Activated CD4-positive, alpha-beta T cell treated with anti-CD3 and anti-CD28 coated beads, Interleukin-10, Interleukin-2, amounts not matched to agents 100 ng/mL and 50 ng/mL, durations not matched to agents 16 hours and 8 hours (primary cell): ENCODE measurements around the gene ARRB1.
A peak's percentile ranks its signal among the peaks of the same experiment; 100 is the strongest.
"Not testable (repeated sequence)": the region's sequence is repeated elsewhere in the genome, so short reads cannot be mapped to it uniquely, and the experiment has no call there.

Source experiments
- DNase-seq: peaks from one replicate; pipeline ENCODE4 v3.0.0-alpha.2; 2020

ARRB1 gene

DNA sequence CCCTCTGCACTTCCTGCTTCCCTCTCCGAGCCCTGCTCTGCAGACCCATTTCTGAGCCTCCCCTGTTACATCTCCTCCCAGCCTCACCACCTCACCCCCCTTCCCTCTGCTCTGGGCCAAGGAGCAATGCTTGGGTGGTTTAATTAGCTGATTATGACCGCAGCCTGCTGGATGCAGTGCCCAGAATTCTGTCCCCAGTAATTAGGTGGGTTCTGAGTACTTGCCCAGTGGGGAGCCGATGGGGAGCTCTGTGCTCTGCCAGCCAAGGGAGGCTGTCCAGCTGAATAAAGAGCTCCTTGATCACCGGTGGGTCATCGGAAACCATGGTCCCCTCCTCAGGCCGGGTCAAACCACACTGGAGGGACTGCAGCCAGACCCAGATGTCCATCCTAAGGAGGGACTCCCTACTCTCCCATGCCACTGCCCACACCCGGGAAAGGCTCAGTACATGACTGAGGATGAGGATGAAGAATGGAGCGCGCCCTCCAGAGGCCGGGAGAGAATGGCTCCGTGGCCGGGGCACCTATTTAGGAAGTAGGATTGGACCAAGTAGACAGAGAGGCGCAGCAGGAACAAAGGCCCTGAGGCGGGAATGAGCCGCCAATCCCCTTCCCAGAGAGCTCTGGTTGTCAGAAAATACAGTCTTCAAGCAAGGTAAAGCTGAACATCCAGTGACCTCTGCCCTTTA lies 9.1 kb downstream of the ARRB1 start:
- DNase-seq = no peak

DNA sequence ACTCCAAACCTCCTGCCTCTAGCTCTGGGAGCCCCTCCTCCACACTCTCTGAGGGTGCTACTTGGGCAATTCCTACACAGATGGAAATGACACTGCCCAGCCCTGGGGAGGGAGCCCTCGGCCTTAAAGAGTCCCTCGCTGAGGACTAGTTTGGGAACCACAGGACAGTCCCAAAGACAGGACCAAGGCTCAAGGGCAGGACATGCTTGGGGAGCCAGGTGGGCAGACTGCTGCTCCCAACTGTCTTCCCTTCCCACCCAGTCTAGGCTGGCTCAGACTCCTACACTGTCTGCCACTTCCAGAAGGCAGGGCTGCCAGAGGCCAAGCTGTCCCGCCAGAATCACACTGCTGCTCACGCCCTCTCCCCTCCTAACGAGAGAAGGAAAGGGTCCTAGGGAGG lies 9.8 kb downstream of the ARRB1 start:
- DNase-seq = no peak

DNA sequence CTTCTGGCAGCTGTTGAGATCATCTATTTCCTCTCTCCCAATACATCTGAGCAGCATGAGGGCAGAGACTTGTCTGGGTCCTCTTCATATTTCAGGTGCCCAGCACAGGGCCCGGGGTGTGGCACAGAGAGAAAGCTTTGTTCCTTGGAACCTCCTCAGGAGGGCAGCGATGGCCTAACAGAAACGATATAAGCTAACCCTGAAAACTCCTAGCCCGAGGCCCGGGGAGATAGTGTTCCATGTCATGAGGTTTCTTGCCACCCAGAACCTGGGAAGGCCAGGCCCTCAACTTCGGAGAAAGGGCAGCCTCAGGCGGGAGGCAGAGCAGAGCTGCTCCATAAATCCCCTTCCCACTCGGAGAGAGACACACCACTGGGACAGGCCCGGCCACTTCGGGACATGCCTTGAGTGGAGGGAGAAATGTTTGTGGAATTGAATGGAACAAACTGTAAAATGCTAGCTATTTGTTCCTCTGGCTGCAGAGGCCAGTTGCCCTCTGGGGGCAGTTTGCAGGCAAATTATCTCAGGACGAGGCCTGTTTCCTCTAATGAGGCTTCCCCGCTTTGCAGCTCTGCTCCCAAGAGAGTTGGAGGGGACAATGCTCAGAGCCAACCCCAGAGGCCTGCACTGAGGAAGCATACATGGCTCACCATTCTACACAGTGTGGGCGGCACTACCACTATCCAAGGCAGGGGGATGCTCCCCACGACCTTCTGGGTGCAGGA lies 11.6 kb downstream of the ARRB1 start:
- DNase-seq = no peak

DNA sequence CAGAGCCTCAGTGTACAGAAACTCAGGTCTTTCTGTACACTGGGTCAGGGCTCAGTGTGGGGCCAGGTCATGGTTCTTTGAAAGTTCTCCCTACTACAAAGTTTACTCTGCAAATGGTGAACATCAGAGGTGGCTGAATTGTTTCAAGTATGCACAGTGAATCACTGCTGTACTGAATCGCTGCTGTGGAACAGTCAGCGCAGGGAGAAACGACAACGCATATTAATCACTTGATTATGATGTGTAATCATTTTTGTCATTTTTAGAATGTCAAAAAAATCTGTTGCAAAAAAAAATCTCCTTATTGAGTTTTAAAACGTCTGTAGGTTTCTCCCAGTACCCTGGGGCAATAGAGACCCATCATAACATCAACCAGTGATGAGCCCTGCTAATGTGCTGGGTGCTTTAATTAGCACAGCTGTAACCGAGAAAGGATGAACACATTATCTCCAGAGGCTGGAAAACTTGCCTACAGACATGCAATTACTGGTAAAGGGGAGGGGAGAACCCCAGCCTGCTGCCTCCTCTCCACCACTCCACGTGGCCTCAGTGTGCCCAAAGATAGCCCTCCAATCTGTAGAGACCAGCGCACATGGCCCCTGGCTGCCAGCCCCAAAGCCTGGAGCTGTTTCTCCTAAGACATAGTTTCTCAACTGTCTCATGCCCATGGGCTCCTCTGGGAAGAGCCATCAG lies 12.8 kb downstream of the ARRB1 start:
- no peak for DNase-seq

DNA sequence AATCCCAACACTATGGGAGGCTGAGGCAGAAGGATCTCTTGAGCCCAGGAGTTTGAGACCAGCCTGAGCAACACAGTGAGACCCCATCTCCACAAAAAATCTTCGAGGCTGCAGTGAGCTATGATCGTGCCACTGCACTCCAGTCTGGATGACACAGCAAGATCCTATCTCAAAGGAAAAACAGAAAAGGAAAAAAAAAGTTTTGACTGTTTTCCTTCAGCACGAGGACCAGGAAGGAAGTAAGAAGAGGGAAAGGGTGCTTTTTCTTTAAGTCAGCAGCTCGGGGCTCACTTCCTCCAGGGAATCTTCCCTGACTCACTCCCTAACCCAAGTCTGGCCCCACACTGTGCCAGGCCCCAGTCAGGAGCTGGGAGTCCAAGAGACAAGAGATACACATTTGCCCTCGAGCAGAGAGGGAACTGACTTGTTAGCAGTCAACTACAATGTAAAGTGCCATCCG lies 14.2 kb downstream of the ARRB1 start:
- no peak for DNase-seq

DNA sequence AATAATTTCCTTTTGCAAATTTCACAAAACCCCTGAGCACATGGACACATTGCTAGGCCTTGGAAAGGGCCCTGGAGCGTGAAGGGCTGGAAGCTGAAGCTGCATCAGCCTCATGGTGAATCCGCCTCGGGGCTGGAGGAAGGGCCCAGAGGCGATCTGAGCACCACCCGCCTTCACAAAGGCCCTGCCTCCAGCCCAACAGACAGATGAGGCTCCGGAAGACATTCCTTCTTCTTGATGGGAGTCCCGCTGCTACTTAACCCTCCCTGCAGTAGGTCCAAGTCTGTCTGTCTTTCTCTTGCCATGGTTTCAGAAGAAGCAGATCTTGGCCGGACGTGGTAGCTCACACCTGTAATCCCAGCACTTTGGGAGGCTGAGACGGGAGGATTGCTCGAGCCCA lies 16.5 kb downstream of the ARRB1 start:
- no peak for DNase-seq

DNA sequence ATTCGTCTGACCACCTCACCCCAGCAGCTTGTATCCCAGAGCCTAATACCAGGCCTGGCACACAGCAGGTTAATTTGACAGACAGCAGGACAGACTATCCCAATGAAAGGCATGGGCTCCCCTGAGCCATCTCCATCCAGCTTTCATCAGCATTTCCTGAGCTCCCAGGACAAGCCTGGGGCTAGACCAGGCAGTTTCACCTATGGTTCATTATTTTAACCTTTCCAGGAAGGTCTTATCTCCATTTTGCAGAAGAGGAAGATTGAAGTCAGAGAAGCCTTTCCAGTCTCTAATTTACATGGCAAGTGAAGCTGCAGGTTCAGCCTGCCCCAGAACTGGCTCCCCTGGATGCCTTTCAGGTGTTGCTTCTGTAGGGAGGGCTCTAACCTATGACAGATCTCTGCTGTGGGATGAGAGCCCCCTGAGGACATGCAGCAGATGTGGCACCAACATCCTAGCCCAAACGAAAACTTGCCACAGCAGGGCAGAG lies 17.0 kb downstream of the ARRB1 start:
- DNase-seq = no peak

DNA sequence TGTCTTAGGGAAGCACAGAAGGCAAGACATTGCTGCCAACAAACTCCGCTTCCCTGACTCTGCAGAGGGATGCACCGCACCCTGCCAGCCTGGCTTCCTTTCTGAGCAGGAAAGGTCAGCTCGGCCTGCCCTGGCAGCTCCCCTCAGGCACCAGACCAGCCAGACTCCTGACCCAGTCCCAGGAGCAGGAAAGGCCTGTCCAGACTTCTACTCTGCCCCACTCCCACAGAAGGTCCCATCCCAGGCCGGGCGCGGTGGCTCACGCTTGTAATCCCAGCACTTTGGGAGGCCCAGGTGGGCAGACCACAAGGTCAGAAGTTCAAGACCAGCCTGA lies 17.7 kb downstream of the ARRB1 start:
- no peak for DNase-seq

DNA sequence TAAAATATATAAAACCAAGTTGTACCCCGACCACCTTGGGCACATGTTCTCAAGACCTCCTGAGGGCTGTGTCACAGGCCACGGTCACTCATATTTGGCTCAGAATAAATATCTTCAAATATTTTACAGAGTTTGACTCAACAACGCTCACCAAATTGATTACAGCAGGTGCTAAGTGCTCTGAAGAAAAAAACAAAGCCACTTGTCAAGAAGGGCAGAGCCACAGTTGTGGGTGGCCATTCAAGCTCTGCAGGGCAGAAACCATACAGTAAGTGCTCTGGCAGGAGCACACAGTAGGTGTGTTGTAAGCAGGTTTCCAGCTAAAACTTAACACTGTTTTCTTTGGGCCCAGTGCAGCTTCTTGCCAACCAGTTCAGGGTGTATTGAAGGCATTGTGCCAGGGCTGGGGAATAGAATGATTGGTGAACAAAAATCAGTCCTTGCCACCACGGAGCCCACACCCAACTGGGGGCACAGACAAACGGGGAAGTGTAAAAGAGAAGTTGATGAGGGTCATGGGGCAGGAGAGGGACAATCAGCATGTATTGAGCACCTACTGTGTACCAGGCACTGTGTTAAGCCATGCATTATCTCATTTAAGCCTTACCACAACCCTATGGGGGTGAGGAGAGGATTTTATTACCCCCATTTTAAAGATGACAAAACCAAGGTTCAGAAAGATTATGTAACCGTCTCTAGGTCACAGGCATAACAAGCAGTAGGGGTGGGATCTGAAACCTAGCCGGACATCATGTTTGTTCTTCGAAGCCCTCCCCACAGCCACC lies 18.2 kb downstream of the ARRB1 start:
- DNase-seq = no peak

DNA sequence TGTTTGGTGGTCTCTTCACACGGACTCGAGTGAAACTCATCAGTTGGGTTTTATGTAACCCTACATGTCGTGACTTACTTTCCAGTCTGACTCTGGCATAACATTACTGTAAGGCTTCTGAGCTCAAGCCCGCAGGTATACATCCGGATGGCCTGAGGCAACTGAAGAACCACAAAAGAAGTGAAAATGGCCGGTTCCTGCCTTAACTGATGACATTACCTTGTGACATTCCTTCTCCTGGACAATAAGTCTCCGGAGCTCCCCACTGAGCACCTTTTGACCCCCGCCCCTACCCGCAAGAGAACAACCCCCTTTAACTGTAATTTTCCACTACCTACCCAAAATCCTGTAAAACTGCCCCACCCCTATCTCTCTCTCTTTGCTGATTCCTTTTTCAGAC lies 19.7 kb downstream of the ARRB1 start:
- DNase-seq = not testable (repeated sequence)

DNA sequence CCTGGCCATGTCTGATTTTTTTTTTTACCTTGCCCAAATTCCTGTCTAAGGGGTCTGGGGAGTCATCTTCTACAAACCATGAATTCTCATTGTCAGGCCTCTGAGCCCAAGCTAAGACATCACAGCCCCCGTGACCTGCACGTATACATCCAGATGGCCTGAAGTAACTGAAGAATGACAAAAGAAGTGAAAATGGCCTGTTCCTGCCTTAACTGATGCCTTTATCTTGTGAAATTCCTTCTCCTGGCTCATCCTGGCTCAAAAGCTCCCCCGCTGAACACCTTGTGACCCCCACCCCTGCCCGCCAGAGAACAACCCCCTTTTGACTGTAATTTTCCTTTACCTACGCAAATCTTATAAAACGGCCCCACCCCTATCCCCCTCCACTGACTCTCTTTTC lies 20.2 kb downstream of the ARRB1 start:
- not testable (repeated sequence) for DNase-seq

DNA sequence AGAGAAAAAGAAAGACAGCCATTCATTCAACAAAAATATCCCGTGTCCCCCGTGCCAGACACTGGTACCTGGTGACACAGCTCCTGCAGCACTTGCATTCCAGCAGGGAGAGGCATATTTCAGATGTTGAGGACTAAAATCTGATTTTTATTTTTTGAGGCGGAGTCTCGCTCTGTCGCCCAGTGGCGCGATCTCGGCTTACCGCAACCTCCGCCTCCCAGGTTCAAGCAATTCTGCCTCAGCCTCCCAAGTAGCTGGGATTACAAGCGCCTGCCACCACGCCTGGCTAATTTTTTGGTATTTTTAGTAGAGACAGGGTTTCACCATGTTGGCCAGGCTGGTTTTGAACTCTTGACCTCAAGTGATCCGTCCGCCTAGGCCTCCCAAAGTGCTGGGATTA lies 20.6 kb downstream of the ARRB1 start:
- DNase-seq = not testable (repeated sequence)

DNA sequence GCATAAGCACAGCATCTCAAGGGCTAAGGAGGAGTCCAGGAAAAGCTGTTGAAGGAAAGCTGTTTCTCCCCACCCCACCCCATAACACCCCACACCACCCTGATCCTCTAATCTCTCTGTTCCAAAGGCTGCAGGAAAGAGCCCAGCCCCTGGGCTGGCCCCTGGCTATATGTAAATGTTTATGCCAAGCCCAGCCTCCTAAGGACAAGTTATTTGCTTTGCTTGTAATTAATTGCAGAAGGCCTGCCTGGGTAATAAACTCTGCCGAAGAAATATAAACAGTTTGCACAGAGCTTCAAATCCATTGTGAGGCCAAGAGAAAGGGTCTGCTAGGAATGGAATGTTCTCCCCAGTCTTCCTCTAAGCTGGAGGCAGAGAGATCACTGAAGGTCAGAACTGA lies 21.2 kb downstream of the ARRB1 start:
- DNase-seq = no peak

DNA sequence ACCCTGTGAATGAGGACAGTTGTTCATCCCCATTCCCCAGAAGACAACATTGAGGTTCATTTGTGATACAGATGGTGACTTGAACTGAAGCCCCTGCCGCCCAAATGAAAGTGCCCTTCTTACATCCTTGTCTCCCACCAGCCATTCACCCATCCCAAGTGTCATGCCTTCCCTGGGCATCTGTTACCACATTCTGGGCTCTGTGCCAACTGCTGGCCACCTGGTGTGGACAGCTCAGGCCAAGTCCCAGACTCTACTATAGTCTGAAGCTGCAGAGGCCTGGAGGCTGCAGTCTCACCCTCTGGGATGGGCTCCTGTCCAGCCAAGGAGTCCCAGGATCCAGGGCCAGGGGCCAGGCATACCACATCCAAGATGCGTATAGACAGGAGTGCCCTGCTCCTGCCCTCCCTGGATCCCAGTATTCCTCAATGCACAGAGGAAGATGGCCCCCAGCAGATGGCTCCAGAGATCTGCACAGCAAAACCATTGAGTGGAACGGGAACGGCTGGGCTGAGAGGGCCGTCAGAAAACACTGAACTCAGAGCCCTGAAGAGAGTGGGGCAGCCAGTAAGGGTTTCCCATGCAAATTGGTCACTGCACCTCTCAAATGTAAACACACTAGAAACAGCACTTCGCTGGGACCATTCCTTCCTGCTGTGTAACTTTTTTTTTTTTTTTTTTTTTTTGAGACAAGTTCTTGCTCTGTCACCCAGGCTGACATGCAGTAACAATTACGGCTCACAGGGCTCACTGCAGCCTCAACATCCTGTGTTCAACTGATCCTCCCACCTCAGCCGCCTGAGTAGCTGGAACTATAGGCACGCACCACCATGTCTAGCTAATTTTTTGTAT lies 22.8 kb downstream of the ARRB1 start:
- peak; percentile 61 for DNase-seq

DNA sequence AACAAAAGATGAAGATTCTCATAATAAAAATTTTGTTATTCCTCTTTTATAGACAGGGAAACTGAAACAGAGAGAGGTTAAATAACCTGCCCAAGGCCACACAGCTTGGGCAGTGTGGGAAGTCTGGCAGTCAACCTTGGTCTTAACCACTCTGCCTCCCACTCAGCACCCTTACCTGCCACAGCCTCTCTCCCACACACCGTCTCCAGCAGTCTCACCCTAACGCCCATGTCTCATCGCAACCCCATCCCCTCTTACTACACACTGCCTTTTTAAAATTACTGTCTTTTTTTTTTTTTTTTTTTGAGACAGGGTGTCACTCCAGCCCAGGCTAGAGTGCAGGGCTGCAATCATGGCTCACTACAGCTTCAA lies 25.0 kb downstream of the ARRB1 start:
- DNase-seq = peak; percentile 43

DNA sequence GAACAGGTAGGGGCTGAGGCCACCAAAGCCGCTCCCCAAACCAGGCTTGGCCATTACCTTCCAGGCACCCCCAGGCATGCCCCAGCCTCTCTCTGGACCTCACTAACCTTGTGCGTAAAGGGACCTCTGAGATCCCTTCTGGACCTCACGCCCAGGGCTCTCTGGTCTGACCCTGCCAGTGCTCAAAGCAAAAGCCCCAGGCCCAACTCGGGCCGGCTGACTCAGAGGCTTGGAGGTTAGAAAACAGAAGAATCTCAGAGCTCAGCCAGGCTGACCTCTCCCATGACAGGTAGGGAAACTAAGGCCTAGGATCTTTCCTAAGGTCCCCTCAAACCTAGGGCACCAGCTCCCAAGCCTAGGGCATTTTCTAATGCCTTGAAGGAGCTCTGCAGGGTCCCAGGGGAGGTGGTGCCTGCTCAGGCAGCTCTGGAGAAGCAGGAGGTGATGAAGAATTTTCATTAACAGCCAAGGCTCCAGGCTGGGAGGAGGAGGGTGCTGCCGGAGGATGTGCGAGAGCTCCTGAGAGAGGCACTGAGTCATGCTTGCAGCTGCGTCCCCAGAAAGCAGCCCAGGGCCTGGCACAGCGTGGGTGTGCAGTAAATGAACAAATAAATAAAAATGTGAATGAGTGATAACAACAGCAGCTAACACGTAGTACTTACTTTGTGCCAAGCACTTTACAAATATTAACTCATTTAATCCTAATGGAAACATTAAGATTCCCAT lies 25.6 kb downstream of the ARRB1 start:
- peak; percentile 71 for DNase-seq

DNA sequence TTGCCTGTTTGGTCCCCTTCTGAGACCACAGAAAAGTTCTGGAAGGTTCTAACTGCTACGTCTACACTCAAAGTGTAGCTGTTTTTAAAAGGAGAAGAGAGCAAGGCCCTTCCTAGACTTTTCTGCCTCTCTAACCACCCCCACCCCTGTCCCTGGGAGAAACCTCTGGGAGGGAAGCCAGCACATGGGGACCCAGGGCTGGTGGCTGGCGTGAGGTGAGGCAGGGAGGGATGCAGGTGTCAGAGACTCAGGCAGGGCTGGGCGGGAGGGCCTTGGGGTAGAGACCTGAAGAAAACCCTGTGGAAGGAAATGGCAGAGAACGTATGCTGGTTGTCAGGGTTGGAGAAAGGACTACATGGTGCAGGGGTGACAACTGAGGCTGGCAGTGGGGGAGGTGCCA lies 26.7 kb downstream of the ARRB1 start:
- no peak for DNase-seq

DNA sequence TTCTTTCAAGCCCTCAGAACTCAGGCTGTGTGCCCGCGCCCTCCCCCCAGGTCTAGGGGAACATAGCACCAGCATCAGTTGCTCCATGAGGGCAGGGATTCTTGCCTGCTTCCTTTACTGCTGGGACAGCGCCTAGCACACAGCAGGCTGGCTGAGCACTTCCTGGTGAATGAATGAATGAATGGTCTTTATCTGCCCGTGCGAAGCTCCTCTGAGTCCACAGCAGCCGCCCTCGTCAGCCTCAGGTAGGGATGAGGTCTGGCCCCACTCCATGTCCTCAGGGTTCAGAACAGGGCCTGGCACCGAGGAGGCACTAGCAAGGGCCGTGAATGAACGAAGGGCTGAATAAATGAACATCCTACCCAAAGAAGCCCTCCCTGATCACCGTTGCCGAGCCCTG lies 27.3 kb downstream of the ARRB1 start:
- no peak for DNase-seq

DNA sequence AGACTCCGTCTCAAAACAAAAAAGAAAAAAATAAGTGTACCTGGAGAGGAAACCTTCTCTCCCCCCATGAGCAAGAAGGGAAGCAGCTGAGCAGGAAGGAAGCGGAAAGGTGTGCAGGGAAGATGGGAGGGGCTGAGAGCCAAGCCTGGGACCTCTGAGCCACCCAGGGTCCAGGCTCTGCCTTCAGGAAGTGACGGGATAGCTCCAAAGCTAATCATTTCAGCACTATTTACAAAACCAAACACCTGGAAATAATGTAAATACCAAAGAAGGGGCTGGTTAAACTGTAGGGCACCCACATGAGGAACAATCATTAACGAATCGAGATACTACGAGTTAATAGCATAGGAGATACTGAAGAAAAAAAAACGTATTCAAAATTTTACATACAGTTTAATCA lies 27.9 kb downstream of the ARRB1 start:
- no peak for DNase-seq

DNA sequence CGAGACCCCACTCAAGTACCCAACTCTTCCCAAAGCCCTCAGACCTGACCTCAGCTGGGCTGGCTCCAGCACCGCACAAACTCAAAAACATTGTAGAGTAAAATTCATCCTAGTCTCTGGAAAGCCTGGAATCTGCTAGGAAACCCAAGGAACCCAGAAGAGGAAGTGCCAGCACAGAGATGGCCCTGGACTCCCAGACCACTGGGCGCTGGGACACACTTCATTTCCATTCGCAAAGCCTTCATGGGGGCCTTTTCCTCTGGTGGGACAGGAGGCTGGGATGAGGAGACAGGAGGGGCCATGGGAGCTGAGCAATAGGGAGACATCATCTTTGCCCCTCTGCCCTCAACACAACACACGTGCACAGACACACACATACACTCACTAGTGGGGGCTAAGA lies 30.8 kb downstream of the ARRB1 start:
- DNase-seq = no peak

DNA sequence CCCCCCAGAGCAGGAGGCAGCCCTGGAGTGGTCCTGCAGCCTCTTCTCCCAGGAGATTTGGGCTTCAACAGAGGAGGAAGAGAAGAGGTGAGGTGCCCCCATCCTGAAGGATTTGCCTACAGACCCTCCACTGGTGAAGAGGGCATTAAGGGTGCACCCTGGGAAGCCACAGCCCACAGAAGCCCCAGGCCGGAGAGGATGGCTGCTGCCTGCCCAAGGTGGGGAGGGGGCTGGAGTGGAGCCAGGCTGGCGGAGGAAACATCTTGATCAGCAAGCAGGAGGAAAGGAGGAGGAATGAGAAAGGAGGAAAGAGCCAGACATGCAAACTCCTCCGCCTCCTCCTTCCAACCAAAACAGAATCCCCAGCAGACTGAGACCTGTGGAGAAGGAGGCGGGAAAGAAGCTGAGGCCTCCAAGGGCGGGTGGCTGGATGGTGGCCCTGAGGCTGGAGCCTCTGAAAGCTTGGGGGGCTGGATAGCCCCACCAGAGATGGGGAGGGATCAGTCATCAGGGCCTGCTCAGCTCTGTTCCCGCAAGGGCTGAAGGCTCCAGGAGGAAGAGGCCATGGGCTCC lies 31.3 kb downstream of the ARRB1 start:
- no peak for DNase-seq
